Vagina (tissue), 2 donors: ENCODE measurements around the gene LIMS1. TPM values are rescaled to one million over a fixed set of nuclear protein-coding genes. Genes with fewer than 3 reads are reported as not detected.
"Not testable (repeated sequence)": the region's sequence is repeated elsewhere in the genome, so short reads cannot be mapped to it uniquely, and the experiment has no call there.

Experiments used
- DNase-seq, 2 donors: peaks; one replicate each; pipeline ENCODE4 v3.0.0-alpha.2; 2017; ENCODE audit errors: extremely low spot score in 2 of 2
- H3K27ac ChIP-seq: fragments of 200-600 bp; sonication (generic); one replicate; pipeline ENCODE4 v1.5.1; 2019
- H3K27me3 ChIP-seq: fragments of 200-600 bp; sonication (generic); one replicate; pipeline ENCODE4 v1.5.1; 2019
- H3K36me3 ChIP-seq, 2 donors: fragments of 200-600 bp; sonication (generic); one replicate each; pipeline ENCODE4 v1.5.1; 2017 to 2019
- H3K4me1 ChIP-seq: fragments of 200-600 bp; sonication (generic); one replicate; pipeline ENCODE4 v1.5.1; 2019
- H3K4me3 ChIP-seq, 2 donors: fragments of 200-600 bp; sonication (generic); 1 replicate in 1 of 2; 2 replicates in 1 of 2; pipeline ENCODE4 v1.5.1; 2016 to 2019
- H3K9me3 ChIP-seq: fragments of 200-600 bp; sonication (generic); one replicate; pipeline ENCODE4 v1.5.1; 2019
- CTCF ChIP-seq, 3 experiments: fragments of 450-650 bp in 2 of 3; fragments of 200-600 bp in 1 of 3; sonication (generic) in 1 of 3; IDR thresholded peaks; one replicate each; pipeline ENCODE4 v1.5.1; 2017 to 2019; ENCODE audit warnings: antibody characterized with exemption in 3 of 3, mild to moderate bottlenecking in 2 of 3, moderate library complexity in 2 of 3
- POLR2A ChIP-seq, 2 donors: fragments of 450-650 bp; IDR thresholded peaks; one replicate each; pipeline ENCODE4 v1.6.1; 2017; ENCODE audit warnings: antibody characterized with exemption in 2 of 2, mild to moderate bottlenecking in 2 of 2, moderate library complexity in 2 of 2
- POLR2AphosphoS5 ChIP-seq, 2 donors: sonication (generic); formaldehyde crosslinking; IDR thresholded peaks; one replicate each; pipeline ENCODE4 v1.9.0; 2017; ENCODE audit warnings: antibody characterized with exemption in 2 of 2, mild to moderate bottlenecking in 2 of 2, low read depth in 1 of 2; ENCODE audit not compliant: insufficient read depth in 1 of 2
- intact Hi-C: fragments of 100-400 bp; cut with DNase I; formaldehyde crosslinking; loops from one replicate; pipeline ENCODE4 v1.15.1; 2023
- total RNA-seq: library from RNA; depleted of rRNA; stranded (reverse); fragments of >200 nt; gene quantifications from one replicate; pipeline ENCODE4 v1.2.3, GENCODE V29; 2016

Gene LIMS1
- total RNA-seq, 1 donor from 2014 or later: 66.0 TPM

GRCh38 chr2:108591163-108591562 lies 56.9 kb downstream of the LIMS1 start:
- TF ChIP-seq POLR2A (IDR thresholded peaks at IDR 0.05) (no peak), CTCF (IDR thresholded peaks at IDR 0.05) (no peak), POLR2AphosphoS5 (IDR thresholded peaks at IDR 0.05; ENCODE audit: insufficient read depth in 1 of 2, low read depth in 1 of 2) (no peak)
- Histone ChIP-seq H3K9me3 (no peaks in the 10 kb centered on the region), H3K4me3 (no peak overlapping the region), H3K4me1 (peaks cover 66% of the 10 kb centered on the region), H3K36me3 (no peaks in the 10 kb centered on the region), H3K27me3 (no peaks in the 10 kb centered on the region), H3K27ac (no peak overlapping the region)
- intact Hi-C loops: no loop called here
- no peak for DNase-seq

DNA sequence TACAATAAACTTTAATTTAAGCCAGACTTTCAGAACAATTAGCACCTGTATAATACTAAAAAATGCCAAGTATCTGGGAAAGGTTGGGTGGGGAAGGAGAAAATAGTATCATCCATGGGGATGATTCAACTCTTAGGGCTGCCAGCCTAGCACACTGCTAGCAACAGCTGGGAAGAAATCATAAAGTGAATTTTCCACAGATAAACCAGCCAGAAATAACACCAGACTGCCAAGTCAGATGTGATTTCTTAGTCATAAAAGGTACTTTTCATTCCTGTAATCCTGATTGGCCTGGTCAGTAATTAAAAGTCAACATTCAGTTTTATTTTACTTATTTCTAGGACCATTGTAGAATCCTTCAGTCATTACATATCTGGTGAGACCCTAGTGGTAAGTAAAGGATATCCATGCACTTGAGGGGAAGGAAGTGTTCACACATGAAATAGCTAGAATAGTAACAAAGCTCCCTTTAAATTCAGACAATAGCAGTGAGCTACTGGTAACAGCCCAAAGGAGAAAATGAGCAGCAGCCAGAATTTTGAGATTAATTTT lies 59.4 kb downstream of the LIMS1 start:
- H3K9me3 ChIP-seq: no peaks in the 10 kb centered on the region
- no peaks in the 10 kb centered on the region for H3K27me3 ChIP-seq
- H3K4me1 ChIP-seq: peaks cover 47% of the 10 kb centered on the region
- TF ChIP-seq POLR2A (IDR thresholded peaks at IDR 0.05): no peak
- no peak for TF ChIP-seq POLR2AphosphoS5 (IDR thresholded peaks at IDR 0.05; ENCODE audit: insufficient read depth in 1 of 2, low read depth in 1 of 2)
- no peak for TF ChIP-seq CTCF (IDR thresholded peaks at IDR 0.05)
- peak overlapping the region; percentile 56 for H3K27ac ChIP-seq
- no peak overlapping the region for H3K4me3 ChIP-seq
- no peak for DNase-seq
- H3K36me3 ChIP-seq: no peaks in the 10 kb centered on the region
- intact Hi-C loops: no loop called here

DNA sequence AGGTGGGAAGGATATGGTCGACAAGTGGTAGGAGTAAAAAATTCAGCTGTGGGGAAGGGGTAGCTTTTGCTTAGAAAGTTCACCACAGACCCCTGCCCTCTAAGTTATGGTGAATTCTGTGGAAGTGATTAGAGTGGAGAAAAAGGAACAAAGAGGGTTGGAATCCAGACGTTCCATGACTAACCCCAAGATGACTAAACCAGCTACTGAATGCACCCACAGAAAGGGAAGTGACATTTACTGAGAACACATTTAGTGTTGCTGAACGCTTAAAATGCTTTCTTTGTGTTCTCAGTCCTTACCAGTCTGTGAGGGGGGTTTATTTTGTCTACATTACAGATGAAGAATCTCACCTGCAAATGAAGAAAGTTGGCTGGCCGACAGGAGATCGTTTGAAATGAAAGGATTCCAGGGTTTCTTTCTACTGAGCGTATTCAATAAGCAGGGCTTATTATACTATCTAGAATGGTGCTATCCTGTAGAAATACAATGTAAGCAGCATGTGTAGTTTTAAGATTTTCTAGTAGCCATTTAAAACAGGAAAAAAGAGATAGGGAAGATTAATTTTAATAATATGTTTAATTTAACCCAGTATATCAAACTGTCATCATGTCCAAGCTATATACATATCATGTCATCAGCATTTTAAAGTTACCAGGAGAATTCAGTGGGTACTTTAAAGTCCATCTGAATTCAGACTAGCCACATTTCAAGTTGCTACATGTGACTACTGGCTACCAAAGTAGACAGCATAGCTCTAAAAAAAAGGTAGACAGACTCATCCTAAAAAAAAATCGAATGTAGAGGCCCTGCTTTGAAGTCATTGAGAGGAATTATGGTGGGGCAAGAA lies 60.1 kb downstream of the LIMS1 start:
- Histone ChIP-seq H3K27me3 (no peaks in the 10 kb centered on the region), H3K4me3 (no peak overlapping the region), H3K9me3 (no peaks in the 10 kb centered on the region), H3K4me1 (peaks cover 40% of the 10 kb centered on the region), H3K27ac (peak overlapping the region; percentile 56), H3K36me3 (no peaks in the 10 kb centered on the region)
- no peak for TF ChIP-seq POLR2A (IDR thresholded peaks at IDR 0.05)
- TF ChIP-seq CTCF (IDR thresholded peaks at IDR 0.05): no peak
- peak in 1 of 2 donors; percentile 10 for TF ChIP-seq POLR2AphosphoS5 (IDR thresholded peaks at IDR 0.05; ENCODE audit: insufficient read depth in 1 of 2, low read depth in 1 of 2)
- intact Hi-C loops: no loop called here
- no peak for DNase-seq

DNA sequence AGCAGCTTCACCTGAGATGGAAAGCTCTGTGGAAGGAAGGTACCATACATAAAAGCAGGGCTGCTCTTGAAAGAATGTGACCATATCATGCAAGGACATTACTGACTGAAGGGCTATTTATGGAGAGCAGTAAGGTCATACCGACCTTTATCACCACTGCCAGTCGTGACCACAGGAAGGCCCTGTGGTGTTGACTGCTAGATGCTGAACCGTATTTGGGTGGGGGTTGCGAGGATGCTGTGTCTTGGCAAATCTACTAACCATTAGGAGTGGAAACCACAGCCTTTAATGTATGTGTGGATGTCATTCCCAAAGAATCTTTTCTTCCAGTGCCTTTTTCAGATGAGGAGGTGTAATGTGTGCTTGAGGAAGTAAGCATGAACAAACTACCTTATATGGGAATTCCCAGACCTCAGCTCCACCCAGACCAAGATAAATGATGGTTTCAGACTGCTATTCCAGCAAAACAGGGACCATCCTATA lies 60.8 kb downstream of the LIMS1 start:
- intact Hi-C loops: no loop called here
- H3K9me3 ChIP-seq: no peaks in the 10 kb centered on the region
- TF ChIP-seq CTCF (IDR thresholded peaks at IDR 0.05) (no peak), POLR2AphosphoS5 (IDR thresholded peaks at IDR 0.05; ENCODE audit: insufficient read depth in 1 of 2, low read depth in 1 of 2) (no peak), POLR2A (IDR thresholded peaks at IDR 0.05) (no peak)
- DNase-seq: no peak
- no peaks in the 10 kb centered on the region for H3K27me3 ChIP-seq
- peak overlapping the region; percentile 27 for H3K27ac ChIP-seq
- peaks cover 39% of the 10 kb centered on the region for H3K4me1 ChIP-seq
- no peak overlapping the region for H3K4me3 ChIP-seq
- no peaks in the 10 kb centered on the region for H3K36me3 ChIP-seq

DNA sequence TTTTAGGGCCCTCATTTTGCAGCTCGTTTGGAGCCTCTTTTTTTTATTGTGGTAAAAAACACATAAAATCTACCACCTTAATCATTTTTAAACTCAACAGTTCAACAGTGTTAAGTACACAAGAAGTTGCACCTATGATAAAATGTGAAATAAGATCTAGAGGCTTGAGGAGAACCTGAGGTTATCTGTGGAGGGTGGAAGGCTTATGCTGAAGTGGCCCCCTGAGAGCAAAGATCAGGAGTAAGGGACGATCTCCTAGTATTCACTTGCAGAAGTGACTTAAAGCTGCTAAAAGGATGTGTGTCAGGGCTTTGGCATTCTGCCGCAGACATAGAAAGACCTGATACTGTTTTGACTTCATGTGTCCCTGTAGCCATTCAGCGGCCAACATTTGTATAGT lies 61.5 kb downstream of the LIMS1 start:
- DNase-seq, intact Hi-C loops, H3K27me3 ChIP-seq, H3K36me3 ChIP-seq, H3K9me3 ChIP-seq, H3K4me3 ChIP-seq: not testable (repeated sequence)
- peaks cover 39% of the 10 kb centered on the region for H3K4me1 ChIP-seq
- peak overlapping the region; percentile 27 for H3K27ac ChIP-seq

DNA sequence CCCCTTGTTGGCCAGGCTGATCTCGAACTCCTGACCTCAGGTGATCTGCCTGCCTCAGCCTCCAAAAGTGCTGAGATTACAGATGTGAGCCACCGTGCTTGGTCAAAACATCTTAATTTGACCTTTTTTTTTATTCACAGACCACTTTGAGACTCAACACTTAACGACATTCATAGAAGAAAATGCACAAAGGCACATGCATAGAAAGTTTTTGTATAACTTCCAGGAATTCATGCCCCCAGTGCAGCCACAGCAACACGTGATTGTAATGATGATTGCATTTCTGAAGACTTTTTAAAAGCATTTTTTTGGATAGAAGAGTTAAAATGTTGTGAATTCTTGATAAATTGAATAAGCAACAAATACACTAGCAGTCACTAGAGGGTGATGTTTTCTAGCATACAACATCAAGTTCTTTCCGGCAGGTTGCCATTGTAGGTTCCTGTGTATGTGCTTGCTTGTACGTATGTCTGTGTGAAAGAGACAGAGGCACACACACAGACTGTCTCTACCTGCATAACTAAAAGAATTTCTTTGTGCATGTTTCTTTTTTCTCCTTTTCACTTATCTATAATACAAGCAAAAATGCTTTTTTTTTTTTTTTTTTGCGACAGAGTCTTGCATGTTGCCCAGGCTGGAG lies 63.0 kb downstream of the LIMS1 start:
- peaks cover 39% of the 10 kb centered on the region for H3K4me1 ChIP-seq
- H3K9me3 ChIP-seq, H3K4me3 ChIP-seq, H3K27ac ChIP-seq, DNase-seq, H3K36me3 ChIP-seq, H3K27me3 ChIP-seq, intact Hi-C loops: not testable (repeated sequence)

DNA sequence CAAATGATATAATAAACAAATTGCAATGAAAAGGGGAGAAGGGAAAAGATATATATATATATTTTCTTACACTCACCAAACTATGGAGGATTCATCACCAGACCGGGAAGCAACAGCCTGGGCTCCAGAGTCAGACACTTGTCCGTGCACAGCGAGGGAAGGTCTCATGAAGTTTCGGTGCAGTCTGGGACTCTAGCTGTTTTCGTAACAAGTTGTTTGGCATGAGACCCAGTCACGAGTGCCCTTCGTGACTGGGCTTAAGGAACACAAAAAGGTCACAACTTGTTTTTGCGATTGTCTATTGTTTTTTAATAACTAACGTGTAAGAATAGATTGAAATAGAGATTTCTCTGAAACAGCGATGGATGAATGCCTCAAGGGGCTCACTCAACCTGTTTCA lies 66.9 kb downstream of the LIMS1 start:
- H3K4me1 ChIP-seq: peaks cover 10% of the 10 kb centered on the region
- H3K27ac ChIP-seq, intact Hi-C loops, H3K9me3 ChIP-seq, H3K27me3 ChIP-seq, H3K36me3 ChIP-seq, DNase-seq, H3K4me3 ChIP-seq: not testable (repeated sequence)
